B cell (primary cell): Measurements from ENCODE around the gene PLSCR4. TPM values are rescaled to one million over a fixed set of nuclear protein-coding genes. Genes with fewer than 3 reads are reported as not detected.

Source experiments
- ATAC-seq: fragments of 200-7000 bp; cut with Tn5 transposase; one replicate; pipeline ENCODE4 v1.10.0; 2021; ENCODE audit warnings: low read depth, mild to moderate bottlenecking, moderate number of reproducible peaks, moderate library complexity
- CTCF ChIA-PET: fragments of 350-600 bp; sonication (Branson Sonifier 250); formaldehyde crosslinking; loops from one replicate; lab custom pipeline; 2021; ENCODE audit warnings: antibody characterized with exemption, inconsistent platforms; lab: Charles Lee
- POLR2A ChIA-PET: fragments of 350-600 bp; sonication (Branson Sonifier 250); formaldehyde crosslinking; loops from one replicate; lab custom pipeline; 2021; ENCODE audit warnings: antibody characterized with exemption; lab: Charles Lee
- DNase-seq: peaks from one replicate; pipeline ENCODE4 v3.0.0; 2013
- H2AFZ ChIP-seq: 2 replicates; pipeline ENCODE4 v1.6.1; 2012; ENCODE audit warnings: mild to moderate bottlenecking, low read depth, low read length; ENCODE audit not compliant: insufficient read depth, poor library complexity, severe bottlenecking
- H3K27ac ChIP-seq, 2 donors: 1 replicate in 1 of 2; 2 replicates in 1 of 2; pipeline ENCODE4 v1.5.1; 2012 to 2013; ENCODE audit warnings: low read length in 2 of 2, mild to moderate bottlenecking in 2 of 2, moderate library complexity in 1 of 2
- H3K27me3 ChIP-seq, 4 experiments: fragments of 200-600 bp in 1 of 4; sonication (generic) in 1 of 4; replicated peaks in 1 of 4; 1 replicate in 2 of 4; 2 replicates in 2 of 4; pipeline versions ENCODE4 v1.6.1 to v1.7.0; 2013 to 2016; ENCODE audit warnings: low read length in 3 of 4, mild to moderate bottlenecking in 2 of 4, mixed read lengths in 1 of 4, moderate library complexity in 1 of 4; ENCODE audit not compliant: insufficient read depth in 4 of 4, control insufficient read depth in 3 of 4; ENCODE audit errors: control extremely low read depth in 1 of 4
- H3K36me3 ChIP-seq, 2 experiments: replicated peaks in 1 of 2; 1 replicate in 1 of 2; 2 replicates in 1 of 2; pipeline versions ENCODE4 v1.6.1 to v1.7.1; 2013; ENCODE audit warnings: low read length in 1 of 2; ENCODE audit not compliant: insufficient read depth in 2 of 2, control insufficient read depth in 1 of 2; ENCODE audit errors: control extremely low read depth in 1 of 2, extremely low read depth in 1 of 2
- H3K4me1 ChIP-seq, 2 donors: fragments of 200-600 bp in 1 of 2; sonication (generic) in 1 of 2; 1 replicate in 1 of 2; 2 replicates in 1 of 2; pipeline versions ENCODE4 v1.5.1 to v1.6.1; 2013 to 2017; ENCODE audit warnings: low read length in 2 of 2; ENCODE audit not compliant: control insufficient read depth in 2 of 2, insufficient read depth in 2 of 2
- H3K4me2 ChIP-seq: replicated peaks from 2 replicates; pipeline ENCODE3; 2012; ENCODE audit warnings: mild to moderate bottlenecking, low read depth, low read length; ENCODE audit not compliant: poor library complexity, severe bottlenecking
- H3K4me3 ChIP-seq, 5 experiments: fragments of 200-600 bp in 1 of 5; sonication (generic) in 1 of 5; 1 replicate in 3 of 5; 2 replicates in 2 of 5; pipeline versions ENCODE4 v1.5.1 to v1.7.0; 2011 to 2016; ENCODE audit warnings: low read length in 4 of 5, mild to moderate bottlenecking in 4 of 5, low read depth in 2 of 5, control low read depth in 1 of 5, moderate library complexity in 1 of 5; ENCODE audit not compliant: insufficient read depth in 1 of 5; ENCODE audit errors: control extremely low read depth in 1 of 5, extremely low read depth in 1 of 5
- H3K79me2 ChIP-seq: fragments of 200-600 bp; sonication (generic); one replicate; pipeline ENCODE4 v1.6.0; 2016; ENCODE audit warnings: low read length; ENCODE audit not compliant: control insufficient read depth, insufficient read depth
- H3K9ac ChIP-seq: fragments of 200-600 bp; sonication (generic); 2 replicates; pipeline ENCODE4 v1.6.1; 2017; ENCODE audit warnings: mild to moderate bottlenecking, low read length, moderate library complexity
- H3K9me3 ChIP-seq, 3 donors: one replicate each; pipeline versions ENCODE4 v1.6.1 to v1.7.1; 2013; ENCODE audit warnings: low read length in 2 of 3; ENCODE audit not compliant: control insufficient read depth in 2 of 3, insufficient read depth in 1 of 3; ENCODE audit errors: control extremely low read depth in 1 of 3
- H4K20me1 ChIP-seq: 2 replicates; pipeline ENCODE4 v1.6.0; 2012; ENCODE audit warnings: mild to moderate bottlenecking, low read length; ENCODE audit not compliant: insufficient read depth, control insufficient read depth, poor library complexity, severe bottlenecking
- H3K27ac Mint-ChIP-seq: one replicate; pipeline ENCODE4 v1.8.0; 2021; ENCODE audit warnings: mixed read lengths
- H3K27me3 Mint-ChIP-seq: one replicate; pipeline ENCODE4 v1.8.0; 2021; ENCODE audit warnings: mixed read lengths
- H3K4me1 Mint-ChIP-seq: one replicate; pipeline ENCODE4 v1.8.0; 2021; ENCODE audit warnings: mixed read lengths
- H3K4me3 Mint-ChIP-seq: one replicate; pipeline ENCODE4 v1.8.0; 2021; ENCODE audit warnings: mixed read lengths
- H3K9me3 Mint-ChIP-seq: one replicate; pipeline ENCODE4 v1.8.0; 2022; ENCODE audit warnings: mixed read lengths; ENCODE audit not compliant: insufficient read depth
- CTCF ChIP-seq: fragments of 200-600 bp; IDR thresholded peaks from one replicate; pipeline ENCODE4 v1.8.0; 2022; ENCODE audit warnings: antibody characterized with exemption, mild to moderate bottlenecking
- EZH2 ChIP-seq: IDR thresholded peaks from 2 replicates; pipeline ENCODE4 v1.6.1; 2012; ENCODE audit warnings: borderline replicate concordance, low read depth, mild to moderate bottlenecking, moderate library complexity, low read length; ENCODE audit not compliant: insufficient read depth, poor library complexity, severe bottlenecking
- WGBS: methylation state at CpG from one replicate; pipeline ENCODE4 v1.1.5; 2013; ENCODE audit warnings: missing lambda C conversion rate; ENCODE audit not compliant: insufficient coverage; 5-methylcytosine and 5-hydroxymethylcytosine counted together
- intact Hi-C: fragments of 100-400 bp; cut with micrococcal nuclease; formaldehyde crosslinking; loops from one replicate; pipeline ENCODE4 v1.10.0; 2022
- polyA plus RNA-seq: library from polyadenylated mRNA; depleted of rRNA; stranded (reverse); fragments of >200 nt; gene quantifications from 2 replicates; pipeline ENCODE4 v1.2.3, GENCODE V29; 2012
- total RNA-seq, 2 donors: library from RNA; stranded (reverse); fragments of 120-200 nt in 1 of 2; gene quantifications; 1 replicate in 1 of 2; 2 replicates in 1 of 2; pipeline versions ENCODE4 v1.2.3 to v1.2.4, GENCODE V29; 2013 to 2022

Gene PLSCR4
- total and polyA plus RNA-seq, 2 donors (not counting 1 experiment from before 2014, with no cell fraction given), result not detected

DNA sequence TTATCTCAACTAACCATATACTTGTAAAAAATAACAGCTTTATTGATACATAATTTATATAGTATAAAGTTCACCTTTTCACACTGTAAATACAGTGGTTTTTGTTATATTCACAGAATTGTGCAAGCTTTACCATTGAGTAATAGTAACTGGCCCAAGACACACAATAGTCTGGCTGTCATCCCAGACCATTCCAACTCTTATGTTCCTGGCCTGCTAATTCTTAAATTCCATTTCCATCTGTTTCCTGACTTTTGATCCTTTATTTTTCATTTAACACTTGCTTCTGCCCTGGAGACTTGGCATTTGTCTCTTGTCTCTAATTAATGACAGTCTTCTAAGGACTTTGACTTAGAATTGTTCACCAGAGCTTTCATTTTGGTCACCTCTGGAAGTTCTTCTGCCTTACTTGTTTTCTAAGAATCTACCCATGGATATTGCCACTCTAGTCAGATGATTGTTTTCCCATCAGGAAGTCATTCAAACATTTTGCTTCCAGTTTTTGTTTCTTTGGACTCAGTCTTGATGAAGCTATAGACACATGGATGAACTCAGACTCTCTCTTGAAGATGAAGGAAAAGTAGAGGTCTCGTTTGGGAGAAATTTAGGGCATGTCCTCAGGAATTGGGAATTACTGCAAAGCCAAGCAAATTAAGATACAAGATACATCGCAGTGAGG lies 27.2 kb upstream of the PLSCR4 start:
- H4K20me1 ChIP-seq, result no peaks in the 10 kb centered on the region
- H3K4me1 Mint-ChIP-seq, result no peaks in the 10 kb centered on the region
- H3K4me3 Mint-ChIP-seq, result no peak overlapping the region
- H3K4me3 ChIP-seq, result no peak overlapping the region
- ChIA-PET POLR2A (no interaction called here), CTCF (no interaction called here)
- H3K27me3 ChIP-seq, result no peaks in the 10 kb centered on the region
- no peaks in the 10 kb centered on the region for H3K9me3 ChIP-seq
- WGBS, result 80% methylated on average over 2 of the region's 2 CpGs
- H3K4me2 ChIP-seq, result no peak overlapping the region
- H3K79me2 ChIP-seq, result no peaks in the 10 kb centered on the region
- no peak for ATAC-seq
- no peaks in the 10 kb centered on the region for H3K9me3 Mint-ChIP-seq
- intact Hi-C loops, result no loop called here
- H3K27ac ChIP-seq, result no peak overlapping the region
- H3K27ac Mint-ChIP-seq, result no peak overlapping the region
- H3K4me1 ChIP-seq, result no peaks in the 10 kb centered on the region
- no peaks in the 10 kb centered on the region for H3K27me3 Mint-ChIP-seq
- H3K36me3 ChIP-seq, result no peaks in the 10 kb centered on the region
- no peak overlapping the region for H3K9ac ChIP-seq
- TF ChIP-seq EZH2 (no peak), CTCF (no peak)
- no peak for DNase-seq
- H2AFZ ChIP-seq, result no peak overlapping the region

DNA sequence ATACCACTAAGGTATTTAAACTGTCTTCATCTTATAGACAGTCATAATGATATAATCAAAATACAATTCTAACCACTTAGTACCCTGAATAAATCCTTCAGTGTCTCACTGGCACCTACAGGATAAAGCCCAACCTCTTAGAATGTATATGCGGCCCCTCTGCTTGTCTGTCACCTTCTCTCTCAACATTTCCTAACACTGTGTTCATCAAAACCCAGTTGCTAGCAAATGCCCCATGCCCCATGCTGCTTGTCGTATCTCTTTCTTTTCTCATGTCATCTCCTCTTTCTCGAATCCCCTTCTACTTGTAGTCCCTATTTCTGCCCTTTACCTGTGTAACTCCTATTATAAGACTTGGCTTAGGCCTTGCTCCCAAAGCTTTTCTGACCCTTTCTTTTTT lies 24.6 kb upstream of the PLSCR4 start:
- ChIA-PET CTCF (no interaction called here), POLR2A (no interaction called here)
- ATAC-seq (no peak), DNase-seq (no peak)
- no peaks in the 10 kb centered on the region for H3K4me1 Mint-ChIP-seq
- H3K27ac Mint-ChIP-seq, result no peak overlapping the region
- Histone ChIP-seq H2AFZ (no peak overlapping the region), H3K79me2 (no peaks in the 10 kb centered on the region), H3K27ac (no peak overlapping the region), H3K9me3 (no peaks in the 10 kb centered on the region), H4K20me1 (no peaks in the 10 kb centered on the region), H3K36me3 (no peaks in the 10 kb centered on the region), H3K4me2 (no peak overlapping the region), H3K4me1 (no peaks in the 10 kb centered on the region), H3K4me3 (no peak overlapping the region), H3K9ac (no peak overlapping the region), H3K27me3 (no peaks in the 10 kb centered on the region)
- TF ChIP-seq EZH2, result no peak
- TF ChIP-seq CTCF, result no peak
- 94% methylated on average over 2 of the region's 3 CpGs for WGBS
- no peaks in the 10 kb centered on the region for H3K9me3 Mint-ChIP-seq
- H3K4me3 Mint-ChIP-seq, result no peak overlapping the region
- intact Hi-C loops, result no loop called here
- no peaks in the 10 kb centered on the region for H3K27me3 Mint-ChIP-seq
